GM19328 (cell line): ENCODE results near the gene HSD17B11.
"Not testable (repeated sequence)": the region's sequence is repeated elsewhere in the genome, so short reads cannot be mapped to it uniquely, and the experiment has no call there.

Source experiments
- ATAC-seq: cut with Tn5 transposase; IDR thresholded peaks from one replicate; pipeline ENCODE4 v1.9.1; 2021; ENCODE audit warnings: mild to moderate bottlenecking, moderate library complexity; ENCODE audit not compliant: unreplicated experiment

The HSD17B11 gene

GRCh38 chr4:87360338-87360935, 30.6 kb downstream of the HSD17B11 start:
- ATAC-seq, result no peak

DNA sequence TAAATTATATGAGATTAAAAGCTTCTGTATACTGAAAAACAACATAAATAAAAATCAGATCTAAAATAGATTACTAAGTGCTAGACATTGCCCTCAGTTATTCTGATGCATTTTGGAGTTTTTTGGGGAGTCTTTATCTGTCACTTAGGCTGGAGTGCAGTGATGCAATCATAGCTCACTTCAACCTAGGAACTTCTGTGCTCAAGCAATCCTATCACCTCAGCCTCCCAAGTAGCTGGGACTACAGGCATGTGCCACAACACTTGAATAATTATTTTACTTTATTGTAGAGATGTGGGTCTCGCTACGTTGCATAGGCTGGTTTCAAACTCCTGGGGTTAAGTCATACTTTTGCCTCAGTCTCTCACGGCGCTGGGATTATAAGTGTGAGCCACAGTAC, 31.7 kb downstream of the HSD17B11 start:
- ATAC-seq, result no peak

- no peak for ATAC-seq
Observed at GRCh38 chr4:87356832-87357526, 34.0 kb downstream of the HSD17B11 start.

DNA sequence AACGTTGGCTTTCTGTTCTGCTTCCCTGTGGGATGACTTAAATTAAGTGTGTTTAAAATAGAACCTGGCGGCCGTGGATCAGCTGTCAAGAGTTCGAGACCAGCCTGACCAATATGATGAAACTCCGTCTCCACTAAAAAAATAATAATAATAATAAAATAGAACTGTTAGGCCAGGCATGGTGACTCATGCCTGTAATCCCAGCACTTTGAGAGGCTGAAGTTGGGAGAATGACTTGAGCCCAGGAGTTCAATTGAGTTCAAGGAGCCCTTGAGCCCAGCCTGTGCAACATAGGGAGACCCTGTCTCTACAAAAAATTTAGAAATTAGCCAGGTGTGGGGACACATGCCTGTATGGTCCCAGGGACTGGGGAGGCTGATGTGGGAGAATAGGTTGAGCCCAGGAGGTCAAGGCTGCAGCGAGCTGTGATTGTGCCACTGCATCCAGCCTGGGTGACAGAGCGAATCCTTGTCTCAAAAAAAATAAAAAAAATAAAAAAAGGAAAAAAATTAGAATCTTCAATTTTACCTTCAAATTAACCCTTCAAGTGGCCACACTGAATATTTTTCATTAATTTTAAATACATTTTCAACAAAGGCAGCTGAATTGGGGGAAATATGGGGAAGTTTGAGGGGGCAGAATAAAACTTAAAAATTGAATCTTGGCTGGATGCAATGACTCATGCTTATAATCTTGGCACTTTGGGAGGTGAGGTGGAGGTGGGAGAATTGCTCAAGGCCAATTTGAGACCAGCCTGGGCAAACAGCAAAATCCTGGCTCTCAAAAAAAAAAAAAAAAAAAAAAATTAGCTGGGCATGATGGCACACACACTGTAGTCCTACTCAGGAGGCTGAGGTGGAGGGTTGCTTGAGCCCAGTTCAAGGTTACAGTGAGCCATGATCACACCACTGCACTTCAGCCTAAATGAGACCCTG, 36.6 kb downstream of the HSD17B11 start:
- ATAC-seq, result no peak

GRCh38 chr4:87353592-87353991, 37.4 kb downstream of the HSD17B11 start:
- ATAC-seq, result no peak

- no peak for ATAC-seq
Observed at GRCh38 chr4:87345139-87345538, 45.8 kb downstream of the HSD17B11 start.

- ATAC-seq, result no peak
Observed at GRCh38 chr4:87342872-87343271, 48.1 kb downstream of the HSD17B11 start.

DNA sequence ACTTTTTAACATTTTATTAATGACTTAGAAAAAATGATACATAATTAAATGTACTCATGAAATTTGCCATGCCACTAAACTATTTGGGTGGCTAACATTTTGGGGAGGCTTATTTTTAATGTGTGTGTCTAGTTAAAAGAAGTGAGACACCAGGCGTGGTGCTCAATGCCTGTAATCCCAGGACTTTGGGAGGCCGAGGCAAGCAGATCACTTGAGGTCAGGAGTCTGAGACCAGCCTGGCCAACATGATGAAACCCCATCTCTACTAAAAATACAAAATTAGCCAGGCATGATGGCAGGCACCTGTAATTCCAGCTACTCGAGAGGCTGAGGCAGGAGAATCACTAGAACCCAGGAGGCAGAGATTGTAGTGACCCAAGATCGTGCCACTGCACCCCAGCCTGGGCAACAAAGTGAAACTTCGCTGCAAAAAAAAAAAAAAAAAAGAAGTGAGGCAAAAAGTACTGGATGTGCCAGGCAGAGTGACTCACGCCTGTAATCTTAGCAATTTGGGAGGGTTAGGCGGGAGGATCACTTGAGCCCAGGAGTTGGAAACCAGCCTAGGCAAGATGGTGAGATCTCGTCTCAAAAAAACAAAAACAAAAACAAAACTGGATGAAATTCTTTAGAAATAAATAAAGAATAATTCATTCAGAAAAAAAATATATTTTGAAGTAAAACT, 48.9 kb downstream of the HSD17B11 start:
- not testable (repeated sequence) for ATAC-seq

- no peak for ATAC-seq
Observed at GRCh38 chr4:87339440-87339839, 51.5 kb downstream of the HSD17B11 start.

DNA sequence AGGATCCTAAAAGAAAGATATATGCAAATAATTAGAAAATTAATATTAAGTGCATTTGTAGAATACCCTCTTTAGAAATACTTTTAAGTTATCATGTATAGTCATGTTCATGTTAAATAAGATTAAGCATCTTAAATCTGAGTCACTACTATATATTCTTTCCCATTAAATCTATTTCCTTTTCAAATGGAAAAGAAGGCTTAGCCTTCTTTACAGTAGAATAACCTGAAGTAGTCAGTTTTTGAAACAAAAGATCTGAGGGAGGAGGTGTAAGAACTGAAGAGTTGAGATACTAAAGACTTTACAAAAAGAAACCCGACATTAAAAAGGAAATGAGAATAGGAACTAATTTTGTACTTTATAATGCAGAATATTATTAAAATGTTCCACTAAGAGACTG, 53.6 kb downstream of the HSD17B11 start:
- no peak for ATAC-seq

DNA sequence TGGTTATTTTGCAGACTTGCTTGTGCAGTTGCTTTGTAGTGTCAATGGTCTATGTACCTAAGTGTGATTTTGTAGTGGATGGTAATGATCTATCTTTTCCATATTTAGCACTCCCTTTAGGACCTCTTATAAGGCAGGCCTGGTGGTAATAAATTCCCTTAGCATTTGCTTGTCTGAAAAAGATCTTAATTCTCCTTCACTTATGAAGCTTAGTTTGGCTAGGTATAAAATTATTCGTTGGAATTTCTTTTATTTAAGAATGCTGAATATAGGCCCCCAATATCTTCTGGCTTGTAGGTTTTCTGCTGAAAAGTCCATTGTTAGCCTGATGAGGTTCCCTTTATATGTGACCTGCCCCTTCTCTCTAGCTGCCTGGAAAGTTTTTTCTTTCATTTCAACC, 57.7 kb downstream of the HSD17B11 start:
- ATAC-seq, result no peak

DNA sequence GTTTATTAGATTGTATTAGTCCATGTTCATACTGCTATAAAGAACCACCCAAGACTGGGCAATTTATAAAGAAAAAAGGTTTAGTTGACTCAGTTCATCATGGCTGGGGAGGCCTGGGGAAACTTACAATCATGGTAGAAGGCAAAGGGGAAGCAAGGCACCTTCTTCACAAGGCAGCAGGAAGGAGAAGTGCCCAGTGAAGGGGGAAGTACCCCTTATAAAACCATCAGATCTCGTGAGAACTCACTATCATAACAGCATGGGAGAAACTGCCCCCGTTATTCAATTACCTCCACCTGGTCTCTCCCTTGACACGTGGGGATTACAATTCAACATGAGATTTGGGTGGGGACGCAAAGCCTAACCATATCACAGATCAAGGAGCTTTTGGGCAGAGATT, 60.2 kb downstream of the HSD17B11 start:
- ATAC-seq, result no peak

DNA sequence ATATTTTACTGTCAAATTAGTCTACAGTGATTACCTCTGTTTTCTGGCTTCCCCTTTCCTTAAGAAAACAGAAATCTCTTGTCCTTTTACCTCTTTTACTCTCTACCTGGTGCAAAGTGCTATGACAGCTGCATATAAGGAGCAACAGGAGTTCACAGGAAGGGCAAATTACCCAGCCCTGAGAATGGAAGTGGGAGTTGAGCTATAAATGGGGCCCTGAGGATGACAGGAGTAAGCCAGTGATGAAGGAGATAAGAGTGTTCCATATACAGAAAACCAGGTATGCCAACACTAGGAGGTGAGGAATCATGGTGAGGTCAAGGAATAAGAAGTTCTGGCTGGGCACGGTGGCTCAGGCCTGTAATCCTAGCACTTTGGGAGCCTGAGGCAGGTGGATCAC, 63.9 kb downstream of the HSD17B11 start:
- ATAC-seq, result no peak

- no peak for ATAC-seq
Observed at GRCh38 chr4:87326460-87326859, 64.5 kb downstream of the HSD17B11 start.

- no peak for ATAC-seq
Observed at GRCh38 chr4:87322754-87323153, 68.2 kb downstream of the HSD17B11 start, which contains the start of gene HSD17B13. TSS of gene HSD17B13 (minus strand) at chr4:87322882. CDS start at chr4:87322841, 41 bp downstream.

DNA sequence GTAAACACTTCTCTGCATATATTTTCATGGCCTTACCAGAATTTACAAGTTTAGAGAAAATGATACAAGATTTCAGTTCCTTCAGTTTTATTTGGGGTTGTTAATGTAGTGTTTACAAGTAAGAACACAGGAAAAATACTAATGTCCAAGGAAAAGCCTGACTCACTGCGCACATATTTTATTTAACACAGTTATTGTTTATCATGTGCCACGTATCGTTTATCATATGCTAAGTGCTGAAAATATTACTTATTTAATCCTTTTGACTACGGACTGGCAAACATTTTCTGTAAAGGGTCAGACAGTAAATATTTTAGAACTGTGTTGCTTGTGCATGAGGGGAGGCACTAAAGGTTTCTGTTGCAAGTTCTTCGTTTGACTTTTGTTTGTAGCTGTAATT, 69.1 kb downstream of the HSD17B11 start:
- no peak for ATAC-seq

- no peak for ATAC-seq
Observed at GRCh38 chr4:87317527-87317926, 73.5 kb downstream of the HSD17B11 start.

DNA sequence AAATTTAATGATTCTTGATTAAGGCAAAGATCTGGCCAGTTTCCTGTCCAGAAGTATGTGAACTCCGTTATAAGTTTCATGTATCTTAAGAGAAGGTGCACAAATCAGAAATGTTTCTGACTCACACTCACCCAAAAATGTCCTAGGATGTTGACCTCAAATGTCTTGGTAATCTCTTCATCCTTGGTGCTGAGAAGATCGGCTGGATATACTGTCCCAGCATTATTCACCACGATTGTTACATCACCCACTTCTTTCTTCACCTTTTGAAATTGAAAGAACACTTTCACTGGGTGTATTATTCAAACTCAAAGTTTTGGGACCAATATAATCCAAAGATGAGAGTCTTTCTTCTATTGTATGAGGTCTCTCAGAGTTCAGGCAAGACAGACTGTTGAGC, 74.0 kb downstream of the HSD17B11 start:
- ATAC-seq, result no peak

- ATAC-seq, result not testable (repeated sequence)
Observed at GRCh38 chr4:87315000-87315399, 76.0 kb downstream of the HSD17B11 start.

DNA sequence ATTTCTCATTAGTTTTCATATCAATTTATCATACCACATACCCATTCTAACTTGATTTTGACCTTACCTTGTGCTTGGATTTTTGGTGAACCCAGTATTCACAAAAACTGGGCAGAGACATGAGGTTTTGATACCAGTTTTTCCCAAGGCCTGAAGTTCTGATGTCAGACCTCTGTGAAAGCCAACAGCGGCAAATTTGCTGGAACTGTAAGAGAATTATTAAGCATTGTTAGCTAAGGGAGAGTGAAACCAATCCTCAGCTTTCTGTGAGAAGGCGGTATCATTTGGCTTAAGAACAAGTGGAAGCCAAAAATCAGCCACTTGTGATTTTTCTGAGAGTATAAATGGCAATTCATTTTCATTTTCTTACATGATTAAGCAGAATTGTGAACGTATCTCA, 77.2 kb downstream of the HSD17B11 start:
- ATAC-seq, result no peak

- no peak for ATAC-seq
Observed at GRCh38 chr4:87311684-87312083, 79.3 kb downstream of the HSD17B11 start.
